NCI-H2029 (cell line): ENCODE measurements around the gene PHEX.
"Not testable (repeated sequence)": the region's sequence is repeated elsewhere in the genome, so short reads cannot be mapped to it uniquely, and the experiment has no call there.

Experiments used
- DNase-seq: peaks from one replicate; lab custom pipeline; 2025; lab: John Stamatoyannopoulos, UW

The PHEX gene

DNA sequence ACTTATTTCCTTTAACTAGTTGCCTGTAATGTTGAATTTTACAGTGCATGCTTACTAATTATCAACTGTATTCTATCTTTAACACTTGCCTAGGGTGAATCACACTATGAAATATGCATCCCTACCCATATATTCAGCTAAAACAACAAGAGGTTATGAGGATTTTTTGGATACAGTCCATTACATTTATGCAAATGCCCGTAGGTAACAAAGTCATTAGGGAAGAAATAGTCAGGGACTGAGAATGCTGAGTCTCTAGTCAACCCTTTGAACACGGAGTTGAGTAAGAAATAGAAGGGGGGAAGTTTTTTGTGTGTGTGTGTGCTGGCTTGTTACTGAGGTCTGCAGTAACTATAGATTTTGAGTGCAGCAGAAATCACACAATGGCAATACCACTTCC is 214.5 kb downstream of the PHEX start:
- no peak for DNase-seq

DNA sequence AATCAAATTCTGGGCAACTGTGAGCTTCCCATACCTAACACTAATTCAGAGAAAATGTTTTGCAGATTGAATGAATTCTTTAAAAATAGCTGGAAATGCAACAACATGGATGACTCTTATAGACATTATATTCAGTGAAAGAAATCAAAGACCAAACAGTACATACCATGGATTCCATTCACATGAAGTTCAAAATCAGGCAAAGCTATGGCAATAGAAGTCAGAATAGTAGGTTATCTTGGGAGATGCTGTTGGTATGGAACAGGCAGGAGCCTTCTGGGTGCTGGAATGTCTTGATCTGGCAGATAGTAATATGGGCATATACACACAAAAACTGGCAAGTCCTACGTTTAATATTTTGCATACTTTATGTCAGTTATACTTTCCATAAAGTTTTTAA is 215.0 kb downstream of the PHEX start:
- DNase-seq = no peak

DNA sequence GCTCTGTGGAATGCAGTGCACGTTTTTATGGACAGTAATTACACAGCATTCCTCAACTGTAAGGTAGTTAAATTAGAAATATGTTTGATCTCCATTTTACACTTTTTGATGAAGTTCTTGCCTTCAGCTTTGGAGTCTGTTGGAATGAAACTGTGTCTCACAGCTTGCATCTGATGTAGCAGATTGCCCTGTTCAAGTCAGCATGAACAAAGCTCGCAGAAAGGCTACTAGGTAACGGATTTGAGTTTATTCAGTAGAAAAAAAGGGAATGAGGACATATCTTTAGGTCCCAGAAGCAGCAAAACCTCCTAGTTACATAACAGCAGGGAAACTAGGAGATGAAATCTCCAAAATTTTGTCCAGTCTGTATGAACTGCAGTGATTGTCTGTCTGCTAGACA is 216.3 kb downstream of the PHEX start:
- DNase-seq = no peak

DNA sequence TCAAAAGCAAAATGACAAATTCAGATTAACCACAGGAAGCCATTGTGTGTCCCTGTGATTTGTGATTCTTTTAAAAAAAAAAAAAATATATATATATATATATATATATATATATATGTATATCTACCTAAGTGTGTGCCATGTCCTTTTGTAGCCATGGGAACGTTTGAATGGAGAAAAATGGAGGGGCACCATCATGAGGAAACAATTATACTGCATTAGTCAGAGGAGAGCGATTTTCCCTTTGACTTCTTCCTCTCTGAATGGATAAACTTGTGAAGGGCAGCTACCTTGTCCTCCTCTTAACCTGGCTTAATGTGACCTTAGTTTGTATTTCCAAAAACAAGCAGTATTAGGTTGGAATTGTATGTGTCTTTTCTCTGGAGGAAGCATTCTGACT is 217.2 kb downstream of the PHEX start:
- no peak for DNase-seq

DNA sequence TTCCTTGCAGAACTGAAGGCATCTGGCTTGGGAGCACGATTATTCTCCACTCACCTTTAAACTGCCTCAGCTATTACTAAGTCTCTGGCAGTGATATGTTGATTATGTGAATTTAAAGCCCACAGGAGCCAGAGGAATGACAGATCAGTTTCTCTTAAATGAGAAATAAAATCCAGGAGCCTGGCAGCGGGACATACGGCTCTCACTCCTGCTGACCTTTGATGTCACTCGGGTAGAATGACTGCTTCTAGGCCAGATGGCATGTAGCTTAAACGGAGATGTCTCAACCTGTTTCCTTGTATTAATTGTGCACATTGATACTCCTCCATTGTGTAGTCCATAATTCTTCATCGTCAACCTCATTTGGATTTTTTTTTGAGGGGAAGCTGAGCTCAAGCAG is 236.6 kb downstream of the PHEX start:
- no peak for DNase-seq

DNA sequence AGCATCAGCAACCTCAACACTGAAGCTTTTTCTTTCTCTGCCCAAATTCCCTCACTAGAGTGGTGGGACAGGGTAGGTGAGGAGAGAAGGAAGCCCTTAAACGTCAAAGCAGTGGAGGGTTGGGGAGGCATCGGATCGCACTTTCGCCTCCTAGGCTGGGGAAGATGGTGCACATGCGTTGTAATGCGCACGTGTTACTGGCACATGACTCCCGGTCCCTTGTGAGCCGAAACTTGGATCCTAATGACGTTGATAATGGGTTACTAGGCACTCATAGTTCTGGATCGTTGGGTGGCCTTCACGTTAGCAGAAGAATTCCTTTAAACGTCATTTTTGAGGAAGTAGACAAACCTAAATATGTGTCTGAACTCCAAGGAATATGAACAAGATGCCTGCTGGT is 240.5 kb downstream of the PHEX start, which contains the start of gene CBLL2:
TSS of gene CBLL2 (plus strand) at position 301 of the 400 bp plus-strand sequence. CDS start at position 380, 79 bp downstream.
- no peak for DNase-seq

DNA sequence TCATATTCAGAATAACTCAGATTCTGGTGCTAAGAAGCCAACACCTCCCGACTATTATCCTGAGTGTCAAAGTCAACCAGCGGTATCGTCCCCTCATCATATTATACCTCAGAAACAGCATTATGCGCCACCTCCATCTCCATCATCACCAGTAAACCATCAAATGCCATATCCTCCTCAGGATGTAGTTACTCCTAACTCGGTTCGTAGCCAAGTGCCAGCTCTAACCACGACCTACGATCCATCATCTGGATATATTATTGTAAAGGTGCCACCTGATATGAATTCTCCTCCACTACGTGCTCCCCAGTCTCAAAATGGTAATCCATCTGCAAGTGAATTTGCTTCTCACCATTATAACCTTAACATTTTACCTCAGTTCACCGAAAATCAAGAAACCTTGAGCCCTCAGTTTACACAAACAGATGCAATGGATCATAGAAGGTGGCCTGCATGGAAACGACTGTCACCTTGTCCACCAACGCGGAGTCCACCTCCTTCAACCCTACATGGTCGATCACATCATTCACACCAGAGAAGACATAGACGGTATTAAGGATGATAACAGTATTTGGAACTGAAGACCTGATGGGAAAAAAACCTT is 241.7 kb downstream of the PHEX start:
- no peak for DNase-seq

DNA sequence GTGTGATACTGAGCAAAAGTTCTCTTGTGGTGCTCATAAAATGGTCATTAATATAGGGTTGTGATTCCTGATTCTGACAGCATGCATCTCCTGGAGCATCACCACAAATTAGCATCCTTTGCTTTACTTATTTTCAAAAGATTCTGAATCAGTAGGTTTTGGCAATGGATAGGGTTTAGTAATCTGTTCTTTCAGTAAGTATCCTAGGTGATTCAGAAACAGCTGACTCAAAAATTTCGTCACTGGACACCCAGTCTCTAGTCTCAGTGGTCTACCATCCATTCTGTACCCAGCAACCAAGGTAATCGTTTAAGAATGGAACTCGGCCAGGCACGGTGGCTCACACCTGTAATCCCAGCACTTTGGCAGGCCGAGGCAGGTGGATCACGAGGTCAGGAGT is 244.7 kb downstream of the PHEX start:
- DNase-seq = no peak

DNA sequence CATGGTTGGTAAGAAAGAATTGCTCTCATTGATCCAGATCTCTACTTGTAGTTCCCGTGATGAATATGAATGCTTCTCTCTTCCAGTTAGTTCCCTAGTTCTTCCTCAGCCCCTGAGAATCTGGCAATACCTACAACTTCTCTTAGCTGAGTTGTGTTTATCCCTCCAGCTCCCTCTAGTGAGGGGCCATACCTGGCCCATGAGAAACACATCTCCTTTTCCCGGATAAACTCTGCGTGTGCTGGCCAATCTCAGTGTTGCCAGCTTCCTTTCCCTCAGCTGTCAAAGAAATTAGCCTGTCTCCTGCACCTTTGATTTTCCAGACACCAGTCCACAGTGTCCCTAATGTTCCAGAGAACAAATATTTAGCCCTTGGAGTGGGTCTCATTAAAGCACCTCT is 246.2 kb downstream of the PHEX start:
- DNase-seq = no peak

DNA sequence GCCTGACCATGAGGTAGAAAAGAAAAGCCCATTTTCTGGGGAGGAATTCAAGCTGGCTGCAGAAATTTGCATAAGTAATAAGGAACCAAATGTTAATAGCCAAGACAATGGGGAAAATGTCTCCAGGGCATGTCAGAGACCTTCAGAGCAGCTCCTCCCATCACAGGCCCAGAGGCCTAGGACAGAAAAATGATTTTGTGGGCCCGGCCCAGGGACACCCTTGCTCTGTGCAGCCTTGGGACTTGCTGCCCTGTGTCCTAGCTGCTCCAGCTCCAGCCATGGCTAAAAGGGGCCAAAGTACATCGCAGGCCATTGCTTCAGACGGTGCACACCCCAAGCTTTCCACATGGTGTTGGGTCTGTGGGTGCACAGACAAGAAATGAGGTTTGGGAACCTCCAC is 257.1 kb downstream of the PHEX start:
- not testable (repeated sequence) for DNase-seq

DNA sequence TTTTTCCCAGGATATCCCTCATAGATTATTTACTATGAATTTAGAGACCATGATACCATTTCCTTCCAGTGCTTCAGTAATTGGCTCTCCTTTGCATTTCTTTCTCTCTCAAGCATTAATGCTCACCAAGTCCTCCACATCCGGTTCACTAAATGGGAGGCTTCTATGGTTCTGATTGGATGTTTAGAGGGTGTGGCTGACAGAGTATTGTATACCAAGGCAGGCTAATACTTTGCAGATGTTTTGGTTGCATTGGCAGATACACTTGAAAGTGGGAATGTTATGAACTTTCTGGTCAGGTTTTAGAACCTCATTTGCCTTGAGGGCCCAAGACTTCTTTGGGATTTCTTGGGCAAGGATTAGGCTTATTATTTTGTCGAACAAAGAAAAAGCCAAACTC is 264.7 kb downstream of the PHEX start:
- DNase-seq = no peak

DNA sequence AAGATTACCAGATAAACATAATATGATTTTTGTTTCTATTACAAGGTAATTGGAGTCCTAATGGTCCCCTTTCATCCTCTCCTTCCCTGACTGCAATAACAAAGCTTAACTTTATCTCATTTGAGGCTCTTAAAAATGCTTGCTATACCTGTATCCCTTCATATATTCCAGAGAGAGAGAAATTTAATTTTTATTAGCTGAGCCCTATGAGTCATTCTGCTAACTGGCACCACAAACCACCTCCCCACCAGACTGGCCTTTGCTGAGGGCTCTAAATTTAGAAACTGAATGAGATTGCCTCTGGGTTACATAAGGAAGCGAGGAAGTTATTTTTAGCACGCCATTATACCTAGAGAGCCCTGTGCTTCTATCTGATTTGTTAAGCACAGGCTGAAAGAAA is 268.0 kb downstream of the PHEX start:
- peak; percentile 63 for DNase-seq
